ENCODE measurements around the gene IL22.

The IL22 gene

GRCh38 chr12:68200854-68201253 is 52.5 kb downstream of the IL22 start:
- no peak for DNase-seq (ENCODE audit: low spot score)
- TF ChIP-seq CTCF (IDR thresholded peaks at IDR 0.05; ENCODE audit: borderline replicate concordance, control extremely low read depth, extremely low read depth, insufficient read depth, missing control alignments), result no peak
- in situ Hi-C loops (cut with MboI; ENCODE audit: low sequenced_read_pairs, unreplicated experiment), result no loop called here

- in situ Hi-C loops (cut with MboI; ENCODE audit: low sequenced_read_pairs, unreplicated experiment), result no loop called here
- no peak for DNase-seq (ENCODE audit: low spot score)
Measured at GRCh38 chr12:68199127-68199526, 54.3 kb downstream of the IL22 start.

GRCh38 chr12:68198507-68199086 is 54.8 kb downstream of the IL22 start:
- no peak for DNase-seq (ENCODE audit: low spot score)
- in situ Hi-C loops (cut with MboI; ENCODE audit: low sequenced_read_pairs, unreplicated experiment), result no loop called here
- TF ChIP-seq CTCF (IDR thresholded peaks at IDR 0.05; ENCODE audit: borderline replicate concordance, control extremely low read depth, extremely low read depth, insufficient read depth, missing control alignments), result no peak

More at GRCh38 chr12:68199127-68199526, 54.3 kb downstream of the IL22 start:
- TF ChIP-seq CTCF (IDR thresholded peaks at IDR 0.05; ENCODE audit: borderline replicate concordance, control extremely low read depth, extremely low read depth, insufficient read depth, missing control alignments), result no peak

All from GM13976 (cell line).